Ishikawa (cell line): ENCODE measurements around the gene TINAG.

ENCODE experiments used
- CEBPB ChIP-seq: IDR thresholded peaks from 2 replicates; pipeline ENCODE4 v1.6.1; 2012
- CREB1 ChIP-seq: IDR thresholded peaks from 2 replicates; pipeline ENCODE4 v1.6.1; 2012; ENCODE audit warnings: low read depth
- EGR1 ChIP-seq: IDR thresholded peaks from 2 replicates; pipeline ENCODE4 v1.6.1; 2012
- EP300 ChIP-seq: IDR thresholded peaks from 2 replicates; pipeline ENCODE4 v1.6.1; 2012; ENCODE audit warnings: borderline replicate concordance
- FOXM1 ChIP-seq: IDR thresholded peaks from 2 replicates; pipeline ENCODE4 v1.6.1; 2012; ENCODE audit warnings: low read depth, borderline replicate concordance
- NFIC ChIP-seq: IDR thresholded peaks from 2 replicates; pipeline ENCODE4 v1.6.1; 2012
- RAD21 ChIP-seq: IDR thresholded peaks from 2 replicates; pipeline ENCODE4 v1.6.1; 2012; ENCODE audit warnings: low read depth
- REST ChIP-seq: IDR thresholded peaks from 2 replicates; pipeline ENCODE4 v1.6.1; 2012; ENCODE audit warnings: low read depth, mild to moderate bottlenecking
- TAF1 ChIP-seq: IDR thresholded peaks from 2 replicates; pipeline ENCODE4 v1.6.1; 2012; ENCODE audit warnings: low read depth, mild to moderate bottlenecking
- TCF12 ChIP-seq: IDR thresholded peaks from 2 replicates; pipeline ENCODE4 v1.6.1; 2012; ENCODE audit warnings: low read depth
- TEAD4 ChIP-seq: IDR thresholded peaks from 2 replicates; pipeline ENCODE4 v1.6.1; 2012
- YY1 ChIP-seq: IDR thresholded peaks from 2 replicates; pipeline ENCODE4 v1.6.1; 2012; ENCODE audit warnings: low read depth
- ZBTB7A ChIP-seq: IDR thresholded peaks from 2 replicates; pipeline ENCODE4 v1.6.1; 2012; ENCODE audit warnings: low read depth
- TF ChIP-seq, protein P1 (sequence below): IDR thresholded peaks from 2 replicates; pipeline ENCODE4 v1.6.1; 2012
- TF ChIP-seq, protein P2 (sequence below): IDR thresholded peaks from 2 replicates; pipeline ENCODE4 v1.6.1; 2012

The TINAG gene

DNA sequence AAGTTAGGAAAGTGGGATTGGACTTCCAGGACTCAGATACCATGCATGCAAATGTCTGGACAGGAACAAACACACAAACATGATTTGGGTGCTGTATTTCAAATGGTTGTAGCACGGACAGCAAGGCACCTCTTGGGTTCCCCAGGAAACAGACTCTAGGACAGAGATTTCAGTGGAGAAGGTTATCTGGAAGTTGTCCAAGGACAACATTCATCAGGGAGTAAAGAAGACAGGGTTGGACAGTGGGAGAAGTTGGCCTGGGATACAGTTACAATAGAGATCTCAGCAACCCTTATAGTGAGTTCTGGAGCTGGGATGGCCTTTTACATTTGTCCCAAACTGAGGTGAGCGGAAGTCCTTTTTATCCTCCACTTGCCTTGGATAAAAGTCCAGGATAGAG is 19.8 kb upstream of the TINAG start:
- no peak for TF ChIP-seq TAF1
- TF ChIP-seq CREB1 = no peak
- no peak for TF ChIP-seq EP300
- TF ChIP-seq FOXM1 = no peak
- no peak for TF ChIP-seq RAD21
- TF ChIP-seq ZBTB7A = no peak
- no peak for TF ChIP-seq YY1
- no peak for TF ChIP-seq REST
- no peak for TF ChIP-seq TEAD4
- TF ChIP-seq, protein P1, sequence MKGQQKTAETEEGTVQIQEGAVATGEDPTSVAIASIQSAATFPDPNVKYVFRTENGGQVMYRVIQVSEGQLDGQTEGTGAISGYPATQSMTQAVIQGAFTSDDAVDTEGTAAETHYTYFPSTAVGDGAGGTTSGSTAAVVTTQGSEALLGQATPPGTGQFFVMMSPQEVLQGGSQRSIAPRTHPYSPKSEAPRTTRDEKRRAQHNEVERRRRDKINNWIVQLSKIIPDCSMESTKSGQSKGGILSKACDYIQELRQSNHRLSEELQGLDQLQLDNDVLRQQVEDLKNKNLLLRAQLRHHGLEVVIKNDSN = no peak
- TF ChIP-seq CEBPB = no peak
- TF ChIP-seq NFIC = no peak
- no peak for TF ChIP-seq TCF12

GRCh38 chr6:54289426-54289825 is 18.8 kb upstream of the TINAG start:
- TF ChIP-seq EP300 = no peak
- no peak for TF ChIP-seq CEBPB
- TF ChIP-seq RAD21 = no peak
- no peak for TF ChIP-seq FOXM1
- TF ChIP-seq, protein P2, sequence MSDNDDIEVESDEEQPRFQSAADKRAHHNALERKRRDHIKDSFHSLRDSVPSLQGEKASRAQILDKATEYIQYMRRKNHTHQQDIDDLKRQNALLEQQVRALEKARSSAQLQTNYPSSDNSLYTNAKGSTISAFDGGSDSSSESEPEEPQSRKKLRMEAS = no peak
- TF ChIP-seq, protein P1 = no peak
- TF ChIP-seq CREB1 = no peak
- TF ChIP-seq TCF12 = no peak
- no peak for TF ChIP-seq TEAD4
- no peak for TF ChIP-seq NFIC
- TF ChIP-seq EGR1 = no peak
- no peak for TF ChIP-seq TAF1
- no peak for TF ChIP-seq YY1
- no peak for TF ChIP-seq REST
- no peak for TF ChIP-seq ZBTB7A

- no peak for TF ChIP-seq NFIC
- TF ChIP-seq, protein P2 = no peak
- TF ChIP-seq ZBTB7A = no peak
- no peak for TF ChIP-seq TAF1
- TF ChIP-seq EGR1 = no peak
- no peak for TF ChIP-seq TEAD4
- no peak for TF ChIP-seq TCF12
- TF ChIP-seq, protein P1 = no peak
- TF ChIP-seq FOXM1 = no peak
- TF ChIP-seq RAD21 = no peak
These were observed 17.1 kb upstream of the TINAG start for GRCh38 chr6:54291146-54291545.

DNA sequence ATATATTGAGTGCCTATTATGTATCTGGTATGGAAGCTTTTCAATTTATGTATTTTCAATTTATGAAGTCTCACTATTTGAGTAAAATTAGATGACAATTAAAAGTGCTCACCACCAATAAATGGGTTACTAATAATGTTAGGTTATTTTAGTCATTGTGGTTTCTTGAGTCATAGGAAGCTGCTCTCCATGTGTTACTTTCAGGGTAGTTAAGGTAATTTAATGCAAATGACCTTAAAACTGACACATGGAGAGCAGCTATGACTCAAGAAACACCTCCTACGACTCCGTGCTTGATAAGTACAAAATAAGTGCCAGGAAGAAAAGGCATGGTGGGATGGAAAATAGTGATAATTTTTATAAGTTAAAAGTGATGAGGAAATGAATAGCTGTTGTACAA is 16.5 kb upstream of the TINAG start:
- TF ChIP-seq NFIC = no peak
- TF ChIP-seq TEAD4 = no peak
- no peak for TF ChIP-seq TCF12
- no peak for TF ChIP-seq CEBPB
- no peak for TF ChIP-seq RAD21
- TF ChIP-seq EGR1 = no peak
- TF ChIP-seq EP300 = no peak
- no peak for TF ChIP-seq REST
- TF ChIP-seq ZBTB7A = no peak
- TF ChIP-seq, protein P2 = no peak
- TF ChIP-seq CREB1 = no peak
- TF ChIP-seq FOXM1 = no peak
- TF ChIP-seq, protein P1 = no peak
- TF ChIP-seq YY1 = no peak
